HEK293 (cell line): ENCODE data around the gene CDADC1.
A peak's percentile ranks its signal among the peaks of the same experiment; 100 is the strongest.

Experiments
- CTCF ChIA-PET: fragments of 350-600 bp; formaldehyde crosslinking; extraction: SDS; loops from one replicate; lab custom pipeline; 2021; ENCODE audit warnings: antibody characterized with exemption; lab: Yijun Ruan, JAX
- POLR2A ChIA-PET: fragments of 300-600 bp; formaldehyde crosslinking; extraction: SDS; loops from one replicate; lab custom pipeline; 2020; ENCODE audit warnings: antibody characterized with exemption, inconsistent platforms; lab: Yijun Ruan, JAX
- H3K27ac ChIP-seq: fragments of 200-500 bp; sonication (Bioruptor generic); 2 replicates; pipeline ENCODE4 v1.5.1; 2014; ENCODE audit warnings: low read depth, low read length, control low read depth, inconsistent platforms; ENCODE audit errors: extremely low read depth
- H3K36me3 ChIP-seq, 2 experiments: fragments of 200-500 bp in 1 of 2; sonication (Bioruptor generic) in 1 of 2; 1 replicate in 1 of 2; 2 replicates in 1 of 2; pipeline ENCODE4 v1.5.1; 2014 to 2017; ENCODE audit warnings: inconsistent platforms in 2 of 2, low read length in 2 of 2; ENCODE audit not compliant: control insufficient read depth in 2 of 2, insufficient read depth in 1 of 2
- H3K4me1 ChIP-seq: fragments of 200-500 bp; sonication (Bioruptor generic); 2 replicates; pipeline ENCODE4 v1.5.1; 2014; ENCODE audit warnings: mild to moderate bottlenecking, low read length, inconsistent platforms; ENCODE audit not compliant: control insufficient read depth, insufficient read depth
- H3K4me3 ChIP-seq: 2 replicates; pipeline ENCODE4 v1.5.1; 2011; ENCODE audit warnings: low read depth, mild to moderate bottlenecking, control low read depth, low read length, moderate library complexity
- H3K9me3 ChIP-seq: fragments of 200-500 bp; sonication (Bioruptor generic); 2 replicates; pipeline ENCODE4 v1.5.1; 2014; ENCODE audit warnings: low read depth, low read length, inconsistent platforms; ENCODE audit not compliant: control insufficient read depth, insufficient read depth
- IKZF3 ChIP-seq: fragments of 450-650 bp; IDR thresholded peaks from 2 replicates; pipeline ENCODE4 v1.5.0; 2018; ENCODE audit warnings: missing biosample characterization, mild to moderate bottlenecking, missing genetic modification characterization, moderate library complexity
- KLF7 ChIP-seq: fragments of 450-650 bp; formaldehyde crosslinking; IDR thresholded peaks from 2 replicates; pipeline ENCODE4 v1.5.1; 2016; ENCODE audit warnings: missing biosample characterization, missing genetic modification characterization, borderline replicate concordance
- KLF9 ChIP-seq: fragments of 450-650 bp; formaldehyde crosslinking; IDR thresholded peaks from 2 replicates; pipeline ENCODE4 v1.5.1; 2016; ENCODE audit warnings: missing biosample characterization, missing genetic modification characterization, low read depth
- OSR2 ChIP-seq: fragments of 450-650 bp; formaldehyde crosslinking; IDR thresholded peaks from 2 replicates; pipeline ENCODE4 v1.5.1; 2016; ENCODE audit warnings: missing biosample characterization, missing genetic modification characterization
- PRDM6 ChIP-seq: fragments of 450-650 bp; formaldehyde crosslinking; IDR thresholded peaks from 2 replicates; pipeline ENCODE4 v1.5.1; 2017; ENCODE audit warnings: missing biosample characterization, missing genetic modification characterization
- SCRT1 ChIP-seq: fragments of 450-650 bp; formaldehyde crosslinking; IDR thresholded peaks from 2 replicates; pipeline ENCODE4 v1.5.1; 2016; ENCODE audit warnings: missing biosample characterization, missing genetic modification characterization, borderline replicate concordance
- SCRT2 ChIP-seq: fragments of 450-650 bp; formaldehyde crosslinking; IDR thresholded peaks from 2 replicates; pipeline ENCODE4 v1.5.1; 2016; ENCODE audit warnings: missing biosample characterization, missing genetic modification characterization
- ZBTB26 ChIP-seq: fragments of 450-650 bp; formaldehyde crosslinking; optimal IDR thresholded peaks from 2 replicates; pipeline ENCODE3; 2016; ENCODE audit warnings: missing biosample characterization, mild to moderate bottlenecking, missing genetic modification characterization
- ZBTB8A ChIP-seq: fragments of 450-650 bp; formaldehyde crosslinking; IDR thresholded peaks from 2 replicates; pipeline ENCODE4 v1.5.1; 2016; ENCODE audit warnings: missing biosample characterization, missing genetic modification characterization
- ZNF404 ChIP-seq: fragments of 450-650 bp; formaldehyde crosslinking; IDR thresholded peaks from 2 replicates; pipeline ENCODE4 v1.5.1; 2017; ENCODE audit warnings: missing biosample characterization, missing genetic modification characterization
- ZNF449 ChIP-seq: fragments of 450-650 bp; formaldehyde crosslinking; IDR thresholded peaks from 2 replicates; pipeline ENCODE4 v1.5.1; 2017; ENCODE audit warnings: missing biosample characterization, mild to moderate bottlenecking, missing genetic modification characterization, moderate library complexity
- ZNF548 ChIP-seq: fragments of 450-650 bp; formaldehyde crosslinking; IDR thresholded peaks from 2 replicates; pipeline ENCODE4 v1.5.1; 2016; ENCODE audit warnings: missing biosample characterization, missing genetic modification characterization
- ZNF585B ChIP-seq: fragments of 450-650 bp; formaldehyde crosslinking; IDR thresholded peaks from 2 replicates; pipeline ENCODE4 v1.5.1; 2016; ENCODE audit warnings: missing biosample characterization, missing genetic modification characterization
- ZNF701 ChIP-seq: fragments of 450-650 bp; formaldehyde crosslinking; IDR thresholded peaks from 2 replicates; pipeline ENCODE4 v1.5.1; 2016; ENCODE audit warnings: missing biosample characterization, missing genetic modification characterization
- ZNF777 ChIP-seq: fragments of 450-650 bp; formaldehyde crosslinking; IDR thresholded peaks from 2 replicates; pipeline ENCODE4 v1.5.1; 2017; ENCODE audit warnings: missing biosample characterization, missing genetic modification characterization, borderline replicate concordance
- ZNF830 ChIP-seq: fragments of 450-650 bp; IDR thresholded peaks from 2 replicates; pipeline ENCODE4 v1.5.0; 2018; ENCODE audit warnings: missing biosample characterization, missing genetic modification characterization, low read depth, mild to moderate bottlenecking, moderate library complexity
- ZSCAN4 ChIP-seq: fragments of 450-650 bp; formaldehyde crosslinking; IDR thresholded peaks from 2 replicates; pipeline ENCODE4 v1.5.1; 2017; ENCODE audit warnings: missing biosample characterization, missing genetic modification characterization

Gene CDADC1

GRCh38 chr13:49218493-49219051 lies 29.2 kb upstream of the CDADC1 start:
- H3K27ac ChIP-seq = no peak overlapping the region
- POLR2A ChIA-PET = no interaction called here
- CTCF ChIA-PET = no interaction called here
- H3K4me3 ChIP-seq = no peak overlapping the region
- TF ChIP-seq ZSCAN4 (tag by site-specific recombination) = no peak
- no peak for TF ChIP-seq ZNF777 (tag by site-specific recombination)
- TF ChIP-seq KLF9 (tag by site-specific recombination) = no peak
- no peak for TF ChIP-seq ZNF830 (tag by site-specific recombination)
- TF ChIP-seq SCRT2 (tag by site-specific recombination) = peak; percentile 85
- TF ChIP-seq OSR2 (tag by site-specific recombination) = no peak
- TF ChIP-seq SCRT1 = peak; percentile 39; the same call in 1 of the 2 replicates
- no peaks in the 10 kb centered on the region for H3K4me1 ChIP-seq
- H3K36me3 ChIP-seq = no peaks in the 10 kb centered on the region
- H3K9me3 ChIP-seq = no peaks in the 10 kb centered on the region

GRCh38 chr13:49219647-49220035 lies 28.1 kb upstream of the CDADC1 start:
- CTCF ChIA-PET = interaction anchor here (0.6 kb wide), 1 partner anchor 409 kb away, joined by 3 read pairs; the partner anchor contains the start of gene ARL11
- no peaks in the 10 kb centered on the region for H3K9me3 ChIP-seq
- H3K36me3 ChIP-seq = no peaks in the 10 kb centered on the region
- POLR2A ChIA-PET = no interaction called here
- H3K27ac ChIP-seq = no peak overlapping the region
- no peaks in the 10 kb centered on the region for H3K4me1 ChIP-seq
- TF ChIP-seq ZBTB8A (tag by site-specific recombination) (peak; percentile 73), ZNF548 (tag by site-specific recombination) (no peak)
- H3K4me3 ChIP-seq = no peak overlapping the region

- H3K36me3 ChIP-seq = no peaks in the 10 kb centered on the region
- POLR2A ChIA-PET = no interaction called here
- H3K27ac ChIP-seq = no peak within 1 kb of the TSS
- no peaks in the 10 kb centered on the region for H3K9me3 ChIP-seq
- H3K4me3 ChIP-seq = peak within 1 kb of the TSS; percentile 23
- CTCF ChIA-PET = no interaction called here
- H3K4me1 ChIP-seq = no peaks in the 10 kb centered on the region
- peak; percentile 38; the same call in 1 of the 2 replicates for TF ChIP-seq IKZF3 (tag by site-specific recombination)
- no peak for TF ChIP-seq ZBTB8A (tag by site-specific recombination)
- peak; percentile 22 for TF ChIP-seq ZBTB26
- no peak for TF ChIP-seq KLF7 (tag by site-specific recombination)
- TF ChIP-seq OSR2 (tag by site-specific recombination) = no peak
These were observed 27.5 kb upstream of the CDADC1 start, which contains the start of gene MLNR for GRCh38 chr13:49220036-49220855. Gene MLNR, plus strand, starts transcription at chr13:49220338. Its CDS starts 0 bp downstream, at chr13:49220338.

GRCh38 chr13:49220856-49221589 lies 26.7 kb upstream of the CDADC1 start:
- CTCF ChIA-PET = no interaction called here
- H3K4me3 ChIP-seq = no peak overlapping the region
- TF ChIP-seq ZNF585B (tag by site-specific recombination) (no peak), ZNF701 (tag by site-specific recombination) (no peak), ZNF830 (tag by site-specific recombination) (no peak), ZNF449 (tag by site-specific recombination) (no peak), ZNF404 (tag by site-specific recombination) (no peak), PRDM6 (tag by site-specific recombination) (no peak)

More at GRCh38 chr13:49220856-49221589, 26.7 kb upstream of the CDADC1 start:
- POLR2A ChIA-PET = no interaction called here
- H3K27ac ChIP-seq = no peak overlapping the region
- H3K4me1 ChIP-seq = no peaks in the 10 kb centered on the region
- no peaks in the 10 kb centered on the region for H3K9me3 ChIP-seq
- no peaks in the 10 kb centered on the region for H3K36me3 ChIP-seq
